Esophagus squamous epithelium (tissue), 5 donors: ENCODE measurements around the gene KSR2. TPM values are rescaled to one million over a fixed set of nuclear protein-coding genes. Genes with fewer than 3 reads are reported as not detected.
"Not testable (repeated sequence)": the region's sequence is repeated elsewhere in the genome, so short reads cannot be mapped to it uniquely, and the experiment has no call there.

Source experiments
- DNase-seq: peaks from one replicate; lab custom pipeline; 2025; lab: John Stamatoyannopoulos, UW
- H3K27ac ChIP-seq, 4 donors: fragments of 200-600 bp; sonication (generic); one replicate each; pipeline ENCODE4 v1.5.1; 2016 to 2019; ENCODE audit warnings: mild to moderate bottlenecking in 1 of 4
- H3K27me3 ChIP-seq, 4 donors: fragments of 200-600 bp; sonication (generic); 1 replicate in 3 of 4; 2 replicates in 1 of 4; pipeline versions ENCODE4 v1.5.1 to v1.6.0; 2017 to 2021; ENCODE audit warnings: antibody characterized with exemption in 1 of 4
- H3K36me3 ChIP-seq, 3 donors: fragments of 200-600 bp; sonication (generic); one replicate each; pipeline ENCODE4 v1.5.1; 2016 to 2019
- H3K4me1 ChIP-seq, 3 donors: fragments of 200-600 bp; sonication (generic); one replicate each; pipeline ENCODE4 v1.5.1; 2017 to 2019
- H3K4me3 ChIP-seq, 4 donors: fragments of 200-600 bp; sonication (generic); 1 replicate in 3 of 4; 2 replicates in 1 of 4; pipeline ENCODE4 v1.5.1; 2016 to 2019; ENCODE audit warnings: mild to moderate bottlenecking in 2 of 4, moderate library complexity in 1 of 4
- H3K9me3 ChIP-seq, 3 donors: fragments of 200-600 bp; sonication (generic); one replicate each; pipeline ENCODE4 v1.5.1; 2016 to 2019
- POLR2A ChIP-seq, 4 donors: fragments of 450-650 bp; IDR thresholded peaks; one replicate each; pipeline ENCODE4 v1.6.1; 2017; ENCODE audit warnings: antibody characterized with exemption in 4 of 4, mild to moderate bottlenecking in 4 of 4, moderate library complexity in 3 of 4
- WGBS, 2 donors: methylation state at CpG; one replicate each; pipeline ENCODE4 v1.1.5; 2018; 5-methylcytosine and 5-hydroxymethylcytosine counted together
- intact Hi-C: fragments of 100-400 bp; cut with DNase I; formaldehyde crosslinking; loops from one replicate; pipeline ENCODE4 v1.15.0; 2022
- total RNA-seq, 4 donors: library from RNA; depleted of rRNA; stranded (reverse); fragments of >200 nt; gene quantifications; one replicate each; pipeline ENCODE4 v1.1.0, GENCODE V29; 2016
- TF ChIP-seq, protein P1 (sequence below), 6 experiments: fragments of 450-650 bp in 4 of 6; fragments of 200-600 bp in 2 of 6; sonication (generic) in 2 of 6; IDR thresholded peaks; one replicate each; pipeline ENCODE4 v1.5.1; 2016 to 2019; ENCODE audit warnings: antibody characterized with exemption in 6 of 6, mild to moderate bottlenecking in 4 of 6, moderate library complexity in 4 of 6
- donor health status: DM: yes; HTN: yes; CAD: no.

KSR2 gene
- total RNA-seq, 4 donors from 2014 or later = under 0.01 to 0.13 (median 0.03) TPM

DNA sequence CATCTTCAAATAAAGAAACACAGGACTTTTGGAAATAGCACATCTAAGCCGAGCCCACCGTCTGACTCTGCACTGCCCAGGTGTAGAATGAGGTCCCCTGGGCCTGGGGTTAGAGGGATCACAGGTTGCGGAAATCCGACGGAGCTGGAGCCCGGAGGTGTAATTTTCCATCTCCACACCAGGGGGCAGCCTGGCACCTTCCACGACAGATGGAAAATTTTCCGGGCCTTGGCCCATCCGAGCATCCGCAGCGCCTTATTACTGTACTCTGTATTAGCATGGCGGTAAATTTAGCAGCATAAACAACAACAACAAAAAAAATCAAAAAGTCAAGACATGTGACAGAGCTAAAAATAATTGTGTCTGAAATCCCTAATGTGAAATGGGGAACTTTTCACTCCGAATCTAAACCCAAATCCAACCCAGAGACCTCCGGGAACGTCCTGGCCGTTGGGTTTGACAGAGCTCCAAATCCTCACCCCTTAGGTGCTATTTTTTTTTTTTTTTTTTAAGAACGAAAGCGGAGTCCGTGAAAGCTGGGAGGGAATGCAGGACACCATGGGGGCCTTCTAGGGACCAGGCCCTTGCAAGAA, 93.9 kb downstream of the KSR2 start:
- no peak for TF ChIP-seq POLR2A (IDR thresholded peaks at IDR 0.05)
- TF ChIP-seq, protein P1, sequence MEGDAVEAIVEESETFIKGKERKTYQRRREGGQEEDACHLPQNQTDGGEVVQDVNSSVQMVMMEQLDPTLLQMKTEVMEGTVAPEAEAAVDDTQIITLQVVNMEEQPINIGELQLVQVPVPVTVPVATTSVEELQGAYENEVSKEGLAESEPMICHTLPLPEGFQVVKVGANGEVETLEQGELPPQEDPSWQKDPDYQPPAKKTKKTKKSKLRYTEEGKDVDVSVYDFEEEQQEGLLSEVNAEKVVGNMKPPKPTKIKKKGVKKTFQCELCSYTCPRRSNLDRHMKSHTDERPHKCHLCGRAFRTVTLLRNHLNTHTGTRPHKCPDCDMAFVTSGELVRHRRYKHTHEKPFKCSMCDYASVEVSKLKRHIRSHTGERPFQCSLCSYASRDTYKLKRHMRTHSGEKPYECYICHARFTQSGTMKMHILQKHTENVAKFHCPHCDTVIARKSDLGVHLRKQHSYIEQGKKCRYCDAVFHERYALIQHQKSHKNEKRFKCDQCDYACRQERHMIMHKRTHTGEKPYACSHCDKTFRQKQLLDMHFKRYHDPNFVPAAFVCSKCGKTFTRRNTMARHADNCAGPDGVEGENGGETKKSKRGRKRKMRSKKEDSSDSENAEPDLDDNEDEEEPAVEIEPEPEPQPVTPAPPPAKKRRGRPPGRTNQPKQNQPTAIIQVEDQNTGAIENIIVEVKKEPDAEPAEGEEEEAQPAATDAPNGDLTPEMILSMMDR (IDR thresholded peaks at IDR 0.05) = peak; percentile 73 to 92 (median 89)
- Histone ChIP-seq H3K27ac (no peak overlapping the region), H3K27me3 (peaks cover 0 to 28% (median 0%) of the 10 kb centered on the region in 4 donors), H3K4me1 (peaks cover 0 to 6% (median 0%) of the 10 kb centered on the region in 3 donors), H3K9me3 (no peaks in the 10 kb centered on the region), H3K4me3 (no peak overlapping the region), H3K36me3 (no peaks in the 10 kb centered on the region)
- DNase-seq = no peak
- intact Hi-C loops = loop anchor here (10.0 kb wide), 1 partner anchor 160 kb away; no protein-coding TSS in a partner anchor
- 20 to 21% methylated on average over 17 to 19 of the region's 19 CpGs for WGBS, 2 donors

DNA sequence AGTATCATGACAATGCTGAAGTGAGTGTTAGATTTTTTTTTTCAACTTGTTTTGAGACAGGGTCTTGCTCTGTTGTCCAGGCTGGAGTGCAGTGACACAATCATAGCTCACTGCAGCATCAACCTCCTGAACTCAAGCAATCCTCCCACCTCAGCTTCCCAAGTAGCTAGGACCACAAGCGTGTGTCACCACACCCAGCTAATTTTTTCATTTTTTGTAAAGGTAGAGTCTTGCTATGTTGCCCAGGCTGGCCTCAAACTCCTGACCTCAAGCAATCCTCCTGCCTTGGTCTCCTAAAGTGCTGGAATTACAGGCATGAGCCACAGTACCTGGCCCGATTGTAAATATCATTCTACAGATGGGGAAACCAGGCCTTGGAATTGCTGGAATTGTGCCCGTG, 94.6 kb downstream of the KSR2 start:
- 69 to 84% methylated on average over 1 to 3 of the region's 3 CpGs for WGBS, 2 donors
- not testable (repeated sequence) for H3K4me1 ChIP-seq, H3K27ac ChIP-seq, DNase-seq, H3K4me3 ChIP-seq, H3K36me3 ChIP-seq, H3K9me3 ChIP-seq
- peaks cover 0 to 21% (median 0%) of the 10 kb centered on the region in 4 donors for H3K27me3 ChIP-seq
- intact Hi-C loops = loop anchor here (10.0 kb wide), 1 partner anchor 161 kb away; no protein-coding TSS in a partner anchor

DNA sequence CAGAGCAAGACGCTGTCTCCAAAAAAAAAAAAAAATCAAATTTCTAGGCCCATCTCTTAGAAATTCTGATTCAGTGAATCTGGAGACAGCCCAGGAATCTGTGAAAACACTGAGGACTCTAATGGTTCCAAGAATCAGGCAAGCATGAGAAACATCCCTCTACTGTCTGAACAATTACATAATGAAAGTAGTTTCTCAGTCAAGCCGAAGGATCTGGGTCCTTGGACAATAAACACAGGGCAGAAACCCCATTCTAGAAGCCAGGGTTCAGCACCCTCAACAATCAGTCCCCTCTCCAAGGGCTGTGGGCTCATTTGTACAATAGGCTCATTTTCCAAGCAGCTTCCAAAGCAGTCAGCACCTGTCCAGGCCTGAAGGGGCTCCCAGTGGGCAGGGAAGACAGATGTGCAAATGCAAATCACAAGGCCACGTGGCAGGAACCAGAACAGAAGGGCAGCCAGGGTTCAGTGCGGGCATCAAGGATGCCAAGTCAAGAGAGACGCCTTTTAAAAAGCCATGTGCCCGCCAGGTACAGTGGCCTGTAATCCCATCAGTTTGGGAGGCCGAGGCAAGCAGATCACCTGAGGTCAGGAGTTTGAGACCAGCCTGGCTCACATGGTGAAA, 96.1 kb downstream of the KSR2 start:
- no peaks in the 10 kb centered on the region for H3K36me3 ChIP-seq
- H3K4me1 ChIP-seq = peaks cover 0 to 6% (median 0%) of the 10 kb centered on the region in 3 donors
- no peak for TF ChIP-seq POLR2A (IDR thresholded peaks at IDR 0.05)
- TF ChIP-seq, protein P1 (IDR thresholded peaks at IDR 0.05) = no peak
- no peak overlapping the region for H3K4me3 ChIP-seq
- H3K27me3 ChIP-seq = peaks cover 0 to 10% (median 0%) of the 10 kb centered on the region in 4 donors
- no peaks in the 10 kb centered on the region for H3K9me3 ChIP-seq
- DNase-seq = no peak
- 28 to 35% methylated on average over 4 to 6 of the region's 7 CpGs for WGBS, 2 donors
- intact Hi-C loops = loop anchor here (10.0 kb wide), 1 partner anchor 162 kb away; no protein-coding TSS in a partner anchor
- H3K27ac ChIP-seq = no peak overlapping the region

DNA sequence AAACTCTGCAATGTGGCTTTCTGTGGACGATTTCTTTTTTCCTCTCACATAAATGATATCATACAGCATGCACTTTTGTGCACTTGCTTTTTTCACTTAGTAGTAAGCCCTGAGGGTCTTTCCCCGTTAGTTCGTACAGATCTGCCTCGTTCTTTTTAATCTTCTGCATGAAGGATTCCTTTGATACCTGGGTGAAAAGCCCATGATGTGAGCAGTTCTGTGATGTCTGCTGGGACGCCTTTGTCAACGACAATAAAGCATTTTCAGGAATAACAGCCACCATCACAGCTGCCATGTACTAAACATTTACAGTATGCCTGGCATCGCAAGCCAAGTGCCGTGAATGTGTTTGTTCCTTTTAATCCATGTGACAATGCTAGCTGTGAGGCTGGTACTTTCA, 99.2 kb downstream of the KSR2 start:
- peaks cover 0 to 12% (median 0%) of the 10 kb centered on the region in 4 donors for H3K27me3 ChIP-seq
- WGBS, 2 donors = 61 to 74% methylated on average over 8 of the region's 8 CpGs
- DNase-seq = no peak
- no peak for TF ChIP-seq POLR2A (IDR thresholded peaks at IDR 0.05)
- TF ChIP-seq, protein P1 (IDR thresholded peaks at IDR 0.05) = no peak
- H3K4me1 ChIP-seq = peaks cover 0 to under 1% (median 0%) of the 10 kb centered on the region in 3 donors
- no peaks in the 10 kb centered on the region for H3K36me3 ChIP-seq
- no peak overlapping the region for H3K27ac ChIP-seq
- no peak overlapping the region for H3K4me3 ChIP-seq
- H3K9me3 ChIP-seq = no peaks in the 10 kb centered on the region
- intact Hi-C loops = no loop called here

DNA sequence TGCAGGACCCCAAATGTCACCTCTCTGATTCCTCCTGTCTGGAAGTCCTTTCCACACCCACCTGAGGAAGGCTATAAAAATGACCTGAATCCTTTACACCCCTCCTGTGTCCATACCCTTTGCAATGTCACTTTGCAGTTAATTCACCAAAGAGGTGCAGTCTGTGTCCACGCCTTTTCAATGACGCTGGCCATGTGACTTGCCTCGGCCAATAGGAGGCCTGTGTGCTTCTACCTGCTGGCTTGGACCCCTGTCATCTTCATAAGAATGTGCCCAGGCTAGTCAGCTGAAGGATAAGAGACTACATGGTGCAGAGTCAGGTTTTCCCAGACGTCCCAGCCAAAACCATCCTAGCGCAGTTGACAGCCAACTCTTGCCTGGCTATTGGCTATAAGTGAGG, 101.4 kb downstream of the KSR2 start:
- no peak for DNase-seq
- Histone ChIP-seq H3K27ac (no peak overlapping the region), H3K27me3 (peaks cover 0 to 19% (median 0%) of the 10 kb centered on the region in 4 donors), H3K4me1 (no peaks in the 10 kb centered on the region), H3K4me3 (no peak overlapping the region), H3K9me3 (no peaks in the 10 kb centered on the region), H3K36me3 (no peaks in the 10 kb centered on the region)
- intact Hi-C loops = no loop called here
- no peak for TF ChIP-seq POLR2A (IDR thresholded peaks at IDR 0.05)
- TF ChIP-seq, protein P1 (IDR thresholded peaks at IDR 0.05) = no peak
- 81 to 90% methylated on average over 3 of the region's 5 CpGs for WGBS, 2 donors
